Amniotic epithelial cell (primary cell): Measurements from ENCODE around the gene IL4R.
A peak's percentile ranks its signal among the peaks of the same experiment; 100 is the strongest.

Source experiments
- DNase-seq: peaks from one replicate; pipeline ENCODE4 v3.0.0-alpha.2; 2010; ENCODE audit warnings: low read depth

IL4R gene

DNA sequence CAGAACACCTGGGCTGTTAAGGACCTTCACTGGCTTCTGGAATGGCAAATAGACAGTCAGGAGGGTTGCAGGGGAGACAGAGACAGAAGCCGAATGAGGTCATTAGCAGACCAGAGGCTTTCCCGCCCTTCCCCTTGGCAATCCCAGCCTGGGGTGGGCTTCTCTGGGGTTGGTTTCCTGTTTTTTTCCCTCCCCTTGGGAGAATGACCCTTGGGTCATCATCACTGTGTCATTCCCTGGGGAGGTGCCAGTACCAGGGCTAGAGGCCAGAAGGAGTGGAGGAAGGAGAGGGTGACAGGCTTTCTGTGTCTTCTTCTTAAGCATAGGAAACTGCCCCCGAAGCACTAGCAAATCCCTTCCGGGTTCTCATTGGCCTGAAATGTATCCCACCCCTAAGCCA is 45.3 kb downstream of the IL4R start:
- DNase-seq = no peak

DNA sequence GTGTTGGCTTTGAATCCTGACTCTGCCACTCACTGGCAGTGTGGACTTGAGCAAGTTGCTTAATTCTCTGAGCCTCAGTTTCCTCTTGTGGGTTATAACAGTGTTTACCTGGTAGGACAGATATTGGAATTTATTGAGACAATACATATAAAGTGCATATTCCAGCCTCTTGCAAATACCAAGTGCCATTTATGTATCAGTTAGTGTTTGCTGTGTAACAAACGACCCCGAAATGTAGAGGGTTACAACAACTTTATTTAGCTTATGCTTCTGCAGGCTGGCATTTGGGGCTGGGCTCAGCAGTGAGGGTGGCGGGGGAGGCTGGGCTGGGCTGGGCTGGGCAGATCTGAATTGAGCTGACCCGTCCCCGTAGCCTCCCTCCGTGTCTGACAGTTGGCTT is 45.8 kb downstream of the IL4R start:
- DNase-seq = no peak

DNA sequence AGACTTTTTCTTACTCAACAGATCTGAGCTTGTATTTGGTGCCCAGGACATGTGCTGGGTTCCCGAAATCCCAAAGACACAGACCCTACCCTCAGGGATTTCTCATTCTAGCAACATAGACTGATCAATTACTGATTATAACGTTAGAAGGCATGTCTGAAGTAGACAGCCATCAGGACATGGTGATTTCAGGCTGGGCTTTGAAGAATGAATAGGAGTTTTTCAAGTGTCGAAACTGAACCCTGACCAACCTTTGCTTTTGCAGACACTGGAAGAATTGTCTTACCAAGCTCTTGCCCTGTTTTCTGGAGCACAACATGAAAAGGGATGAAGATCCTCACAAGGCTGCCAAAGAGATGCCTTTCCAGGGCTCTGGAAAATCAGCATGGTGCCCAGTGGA is 48.2 kb downstream of the IL4R start:
- DNase-seq = no peak

DNA sequence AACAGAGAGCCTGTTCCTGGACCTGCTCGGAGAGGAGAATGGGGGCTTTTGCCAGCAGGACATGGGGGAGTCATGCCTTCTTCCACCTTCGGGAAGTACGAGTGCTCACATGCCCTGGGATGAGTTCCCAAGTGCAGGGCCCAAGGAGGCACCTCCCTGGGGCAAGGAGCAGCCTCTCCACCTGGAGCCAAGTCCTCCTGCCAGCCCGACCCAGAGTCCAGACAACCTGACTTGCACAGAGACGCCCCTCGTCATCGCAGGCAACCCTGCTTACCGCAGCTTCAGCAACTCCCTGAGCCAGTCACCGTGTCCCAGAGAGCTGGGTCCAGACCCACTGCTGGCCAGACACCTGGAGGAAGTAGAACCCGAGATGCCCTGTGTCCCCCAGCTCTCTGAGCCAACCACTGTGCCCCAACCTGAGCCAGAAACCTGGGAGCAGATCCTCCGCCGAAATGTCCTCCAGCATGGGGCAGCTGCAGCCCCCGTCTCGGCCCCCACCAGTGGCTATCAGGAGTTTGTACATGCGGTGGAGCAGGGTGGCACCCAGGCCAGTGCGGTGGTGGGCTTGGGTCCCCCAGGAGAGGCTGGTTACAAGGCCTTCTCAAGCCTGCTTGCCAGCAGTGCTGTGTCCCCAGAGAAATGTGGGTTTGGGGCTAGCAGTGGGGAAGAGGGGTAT is 48.9 kb downstream of the IL4R start:
- DNase-seq = no peak

DNA sequence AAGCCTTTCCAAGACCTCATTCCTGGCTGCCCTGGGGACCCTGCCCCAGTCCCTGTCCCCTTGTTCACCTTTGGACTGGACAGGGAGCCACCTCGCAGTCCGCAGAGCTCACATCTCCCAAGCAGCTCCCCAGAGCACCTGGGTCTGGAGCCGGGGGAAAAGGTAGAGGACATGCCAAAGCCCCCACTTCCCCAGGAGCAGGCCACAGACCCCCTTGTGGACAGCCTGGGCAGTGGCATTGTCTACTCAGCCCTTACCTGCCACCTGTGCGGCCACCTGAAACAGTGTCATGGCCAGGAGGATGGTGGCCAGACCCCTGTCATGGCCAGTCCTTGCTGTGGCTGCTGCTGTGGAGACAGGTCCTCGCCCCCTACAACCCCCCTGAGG is 49.5 kb downstream of the IL4R start:
- DNase-seq = no peak

DNA sequence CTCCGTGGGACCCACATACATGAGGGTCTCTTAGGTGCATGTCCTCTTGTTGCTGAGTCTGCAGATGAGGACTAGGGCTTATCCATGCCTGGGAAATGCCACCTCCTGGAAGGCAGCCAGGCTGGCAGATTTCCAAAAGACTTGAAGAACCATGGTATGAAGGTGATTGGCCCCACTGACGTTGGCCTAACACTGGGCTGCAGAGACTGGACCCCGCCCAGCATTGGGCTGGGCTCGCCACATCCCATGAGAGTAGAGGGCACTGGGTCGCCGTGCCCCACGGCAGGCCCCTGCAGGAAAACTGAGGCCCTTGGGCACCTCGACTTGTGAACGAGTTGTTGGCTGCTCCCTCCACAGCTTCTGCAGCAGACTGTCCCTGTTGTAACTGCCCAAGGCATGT is 50.0 kb downstream of the IL4R start:
- DNase-seq = no peak

DNA sequence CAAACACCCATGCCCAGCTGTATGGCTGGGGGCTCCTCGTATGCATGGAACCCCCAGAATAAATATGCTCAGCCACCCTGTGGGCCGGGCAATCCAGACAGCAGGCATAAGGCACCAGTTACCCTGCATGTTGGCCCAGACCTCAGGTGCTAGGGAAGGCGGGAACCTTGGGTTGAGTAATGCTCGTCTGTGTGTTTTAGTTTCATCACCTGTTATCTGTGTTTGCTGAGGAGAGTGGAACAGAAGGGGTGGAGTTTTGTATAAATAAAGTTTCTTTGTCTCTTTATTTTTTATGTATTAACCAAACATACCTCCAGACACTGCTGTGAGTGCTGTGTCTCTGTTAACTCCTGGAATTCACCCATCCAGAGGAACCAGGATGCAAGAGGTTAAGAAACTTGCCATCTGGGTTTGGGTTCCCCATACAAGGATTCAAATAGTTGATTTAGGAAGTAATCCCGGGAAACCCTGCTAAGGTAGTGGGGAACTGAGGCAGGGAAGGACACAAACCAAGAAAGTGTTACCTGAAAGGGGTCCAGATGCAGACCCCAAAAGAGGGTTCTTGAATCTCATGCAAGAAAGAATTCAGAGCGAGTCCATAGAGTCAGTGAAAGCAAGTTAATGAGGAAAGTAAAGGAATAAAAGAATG is 50.8 kb downstream of the IL4R start:
- DNase-seq = peak; percentile 46

DNA sequence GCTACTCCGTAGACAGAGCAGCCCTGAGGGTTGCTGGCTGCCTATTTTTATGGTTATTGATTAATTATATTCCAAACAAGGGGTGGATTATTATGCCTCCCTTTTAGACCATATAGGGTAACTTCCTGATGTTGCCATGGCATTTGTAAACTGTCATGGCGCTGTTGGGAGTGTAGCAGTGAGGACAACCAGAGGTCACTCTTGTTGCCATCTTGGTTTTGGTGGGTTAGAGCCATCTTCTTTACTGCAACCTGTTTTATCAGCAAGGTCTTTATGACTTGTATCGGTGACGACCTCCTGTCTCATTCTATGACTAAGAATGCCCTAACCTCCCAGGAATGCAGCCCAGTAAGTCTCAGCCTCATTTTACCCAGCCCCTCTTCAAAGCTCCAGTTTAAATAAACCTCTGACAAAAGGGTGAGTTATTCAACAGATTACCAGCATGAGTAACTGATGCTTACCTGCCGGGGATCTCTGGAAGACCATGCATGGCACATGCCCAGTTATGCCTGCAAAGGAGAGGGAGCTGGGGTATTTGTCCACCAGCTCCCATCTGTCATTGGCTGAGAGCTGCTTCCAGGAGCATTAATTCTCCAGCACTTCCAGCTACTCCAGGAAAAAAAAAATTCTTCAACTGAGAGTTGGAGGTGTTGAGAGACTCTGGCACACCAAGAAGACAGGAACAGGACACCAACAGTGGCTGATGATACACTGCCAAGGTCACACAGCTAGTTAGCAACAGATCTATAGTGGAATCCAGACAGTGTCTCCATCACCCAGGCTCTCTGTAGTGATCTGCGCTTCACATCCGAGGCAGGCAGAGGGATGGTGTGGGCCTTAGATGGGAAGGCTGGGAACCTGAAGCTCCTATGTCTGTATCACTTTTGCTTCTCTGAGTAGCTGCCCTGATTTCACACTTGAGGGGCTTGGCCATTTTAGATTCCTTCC is 51.6 kb downstream of the IL4R start:
- DNase-seq = peak; percentile 60

DNA sequence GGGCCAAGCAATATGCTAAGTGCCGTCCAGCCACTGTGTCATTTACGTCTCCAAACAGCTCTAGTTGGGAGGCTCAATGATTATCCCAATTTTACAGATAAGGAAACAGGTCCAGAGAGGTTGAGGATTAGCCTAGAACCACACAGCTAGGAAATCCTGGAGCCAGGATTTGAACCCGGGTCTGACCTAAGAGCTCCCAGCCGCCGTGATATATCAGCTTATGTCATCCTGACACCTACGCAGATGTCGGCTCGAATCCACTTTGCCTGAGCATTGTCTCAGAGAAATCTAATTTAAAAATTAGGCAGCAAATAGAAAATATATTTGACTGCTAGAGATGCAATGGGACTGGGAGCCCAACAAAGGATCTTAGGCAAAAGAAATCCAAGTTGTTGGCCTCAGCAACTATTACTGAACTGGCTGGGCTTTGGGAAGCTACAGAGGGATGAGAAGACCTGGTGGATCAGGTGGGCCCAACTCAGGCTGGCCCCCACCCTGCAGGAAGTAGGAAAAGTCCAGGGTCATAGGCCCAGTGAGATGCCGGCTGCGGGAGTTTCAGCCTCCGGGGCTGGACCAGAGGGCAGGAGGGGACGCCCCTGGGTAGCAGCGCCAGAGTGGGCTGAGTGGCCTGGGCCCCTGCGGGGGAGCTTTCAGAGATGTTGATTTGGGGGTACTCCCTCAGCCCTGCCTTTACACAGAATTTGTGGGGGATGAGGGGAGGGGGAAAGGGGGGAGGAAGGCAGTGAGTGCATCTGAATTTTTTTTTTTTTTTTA is 53.1 kb downstream of the IL4R start:
- DNase-seq = no peak

DNA sequence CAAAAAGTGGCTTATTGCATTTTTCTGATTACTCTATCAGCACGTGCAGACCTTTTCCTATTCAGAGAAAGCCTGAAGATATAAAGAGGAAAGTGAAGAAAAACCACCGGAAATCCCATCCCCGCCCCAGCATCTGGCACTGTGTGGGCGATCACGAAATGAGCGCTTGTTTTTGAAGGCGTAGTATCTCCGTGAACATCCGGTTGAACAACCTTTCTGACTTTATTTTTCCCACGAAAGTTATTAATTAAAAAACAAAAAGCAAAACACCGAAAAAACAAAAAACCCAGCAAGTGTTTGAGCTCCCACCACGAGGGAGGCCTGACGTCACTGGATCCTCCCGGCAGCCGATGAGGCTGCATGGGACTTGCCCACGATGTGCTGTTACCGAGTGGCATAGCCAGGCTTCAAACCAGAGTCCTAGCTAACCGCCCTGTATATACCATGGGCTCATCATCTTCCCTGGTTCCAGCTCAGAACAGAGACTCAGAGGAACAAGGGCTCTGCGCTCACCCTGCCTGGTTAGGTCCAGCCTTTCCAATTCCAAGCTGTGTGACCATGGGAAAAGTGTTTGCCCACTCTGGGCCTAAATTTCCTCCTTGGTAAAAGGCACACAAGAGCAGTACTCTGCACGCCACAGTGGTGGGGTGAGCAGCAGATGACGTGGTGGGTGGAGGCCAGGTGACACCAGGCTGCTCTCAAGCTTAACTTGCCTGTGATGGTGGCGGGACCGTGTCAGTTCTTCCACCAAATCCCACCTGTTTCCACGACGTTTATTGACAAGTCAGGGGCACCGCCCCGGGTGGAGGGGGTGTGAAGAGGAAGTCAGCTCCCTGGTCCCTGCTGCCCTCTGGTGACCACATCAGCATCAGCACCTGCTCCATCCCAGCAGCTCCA is 53.9 kb downstream of the IL4R start:
- peak; percentile 51 for DNase-seq

DNA sequence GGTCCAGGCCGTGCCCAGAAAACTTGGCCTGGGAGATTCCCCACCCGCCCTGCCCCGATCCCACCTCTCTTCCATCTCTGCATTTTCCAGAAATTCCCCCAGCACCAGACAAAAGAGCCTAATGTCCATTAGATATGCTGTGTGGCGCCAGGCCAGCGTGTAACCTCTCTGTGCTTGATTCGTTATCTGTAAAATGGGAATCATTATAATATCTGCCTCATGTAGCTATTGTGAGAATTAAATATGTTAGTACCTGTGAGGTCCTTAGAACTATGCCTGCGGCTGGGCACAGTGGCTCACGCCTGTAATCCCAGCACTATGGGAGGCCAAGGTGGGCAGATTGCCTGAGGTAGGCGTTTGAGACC is 54.6 kb downstream of the IL4R start:
- DNase-seq = no peak

DNA sequence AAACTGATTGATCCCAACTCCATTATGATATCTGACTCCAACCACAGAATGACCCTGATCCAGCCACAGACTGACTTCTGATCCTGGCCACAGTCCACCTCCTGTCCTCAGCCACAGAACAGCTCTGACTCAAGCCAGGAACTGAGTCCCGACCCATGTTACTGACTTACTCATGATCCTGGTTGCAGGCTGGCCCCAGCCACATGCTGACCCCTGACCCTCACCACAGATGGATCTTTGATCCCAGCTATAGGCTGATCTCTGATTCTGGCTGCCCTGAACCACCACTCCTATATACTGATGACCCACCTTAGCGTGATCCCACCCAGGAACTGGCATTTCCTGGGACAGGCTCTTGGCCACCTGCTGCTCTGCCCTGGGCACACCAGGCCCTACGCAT is 56.0 kb downstream of the IL4R start:
- peak; percentile 41 for DNase-seq

DNA sequence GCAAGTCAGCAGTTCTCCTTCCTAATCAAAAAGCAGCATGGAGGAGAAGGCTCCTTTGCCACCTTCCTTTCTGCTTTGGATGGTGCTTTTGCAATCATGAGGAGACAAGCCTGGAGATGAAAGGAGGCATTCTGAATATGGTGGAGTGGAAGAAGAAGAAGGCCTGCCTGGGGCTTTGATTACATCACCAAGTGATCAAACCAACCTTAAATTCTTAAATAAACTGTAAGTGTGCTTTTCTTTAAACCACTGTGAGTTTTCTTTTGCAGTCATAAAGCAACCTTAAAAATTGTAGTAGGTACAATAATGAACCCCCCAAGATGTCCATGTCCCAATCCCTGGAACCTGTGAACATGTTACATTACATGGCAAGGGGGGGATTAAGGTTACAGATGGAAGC is 56.5 kb downstream of the IL4R start:
- DNase-seq = no peak

DNA sequence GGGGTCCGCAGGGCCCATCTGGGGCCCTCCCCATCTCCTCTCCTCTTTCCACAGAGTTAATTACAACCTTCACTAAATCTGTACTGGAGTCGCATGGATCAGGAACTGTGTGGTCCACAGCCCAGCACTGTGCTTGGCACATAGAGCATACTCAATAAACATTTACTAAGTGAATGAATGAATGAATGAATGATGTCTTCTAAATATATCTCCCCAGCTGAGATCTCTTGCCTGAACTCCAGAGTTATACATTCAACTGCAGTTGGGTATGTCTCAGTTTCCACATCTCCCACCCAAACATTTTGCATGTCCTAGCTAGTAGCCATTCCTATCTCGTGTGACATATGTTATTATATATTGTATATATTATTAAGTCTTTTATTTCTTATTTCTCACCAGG is 59.5 kb downstream of the IL4R start:
- no peak for DNase-seq

DNA sequence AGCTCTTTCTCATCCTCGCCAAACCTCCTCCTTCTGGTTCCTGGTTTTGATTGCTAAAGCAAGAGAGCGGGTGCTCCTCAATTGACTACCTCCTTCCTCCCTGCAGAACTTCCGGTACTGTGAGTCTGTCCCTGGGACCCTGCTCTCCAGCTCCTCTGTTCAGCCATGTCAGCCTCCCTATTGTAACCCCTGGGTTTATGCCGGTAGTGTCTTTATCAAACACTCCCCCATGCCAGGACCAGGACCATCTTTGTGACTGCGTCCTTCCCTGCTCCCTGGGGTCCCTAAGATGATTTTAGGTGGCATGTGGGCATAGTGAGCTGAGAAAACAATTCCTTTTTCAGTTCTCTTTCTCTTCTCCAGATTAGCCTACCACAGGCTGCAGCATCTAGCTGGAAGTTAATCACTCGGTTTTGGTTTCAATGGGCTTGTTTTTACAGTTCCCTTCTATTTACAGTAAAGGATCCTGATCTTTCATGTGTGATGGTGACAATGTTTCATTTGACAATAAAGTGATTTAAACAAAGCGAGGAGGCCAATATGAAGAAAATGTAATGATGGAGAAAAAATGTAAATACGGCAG is 60.5 kb downstream of the IL4R start:
- no peak for DNase-seq

DNA sequence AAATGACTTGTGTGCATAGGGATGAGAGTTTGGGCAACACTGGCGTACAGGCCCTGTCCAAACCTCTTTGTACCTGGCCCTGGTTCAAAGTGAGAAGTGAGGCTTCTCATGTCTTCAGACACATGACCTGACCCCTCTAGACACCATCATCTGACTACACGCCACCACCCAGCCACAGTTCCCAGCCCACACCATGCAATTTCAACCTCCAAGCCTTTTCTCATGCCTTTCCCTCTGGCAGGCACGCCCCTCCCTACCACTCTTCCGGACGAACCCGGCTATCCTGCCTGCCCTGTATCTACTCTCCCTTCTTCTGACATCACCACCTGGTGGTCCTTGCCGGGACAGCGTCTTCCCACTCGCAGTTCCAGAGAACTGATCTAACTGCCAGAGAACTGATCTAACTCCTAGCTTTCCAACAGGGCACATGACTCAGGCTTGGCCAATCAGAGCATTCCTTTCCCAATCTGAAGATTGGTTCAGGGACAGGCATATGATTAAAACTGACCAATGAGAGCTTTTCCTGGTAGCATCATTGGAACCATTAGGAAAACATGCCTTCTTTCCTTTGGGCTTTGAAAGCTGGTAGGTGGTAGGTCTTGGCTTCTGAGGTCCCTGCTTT is 61.1 kb downstream of the IL4R start:
- DNase-seq = peak; percentile 90

DNA sequence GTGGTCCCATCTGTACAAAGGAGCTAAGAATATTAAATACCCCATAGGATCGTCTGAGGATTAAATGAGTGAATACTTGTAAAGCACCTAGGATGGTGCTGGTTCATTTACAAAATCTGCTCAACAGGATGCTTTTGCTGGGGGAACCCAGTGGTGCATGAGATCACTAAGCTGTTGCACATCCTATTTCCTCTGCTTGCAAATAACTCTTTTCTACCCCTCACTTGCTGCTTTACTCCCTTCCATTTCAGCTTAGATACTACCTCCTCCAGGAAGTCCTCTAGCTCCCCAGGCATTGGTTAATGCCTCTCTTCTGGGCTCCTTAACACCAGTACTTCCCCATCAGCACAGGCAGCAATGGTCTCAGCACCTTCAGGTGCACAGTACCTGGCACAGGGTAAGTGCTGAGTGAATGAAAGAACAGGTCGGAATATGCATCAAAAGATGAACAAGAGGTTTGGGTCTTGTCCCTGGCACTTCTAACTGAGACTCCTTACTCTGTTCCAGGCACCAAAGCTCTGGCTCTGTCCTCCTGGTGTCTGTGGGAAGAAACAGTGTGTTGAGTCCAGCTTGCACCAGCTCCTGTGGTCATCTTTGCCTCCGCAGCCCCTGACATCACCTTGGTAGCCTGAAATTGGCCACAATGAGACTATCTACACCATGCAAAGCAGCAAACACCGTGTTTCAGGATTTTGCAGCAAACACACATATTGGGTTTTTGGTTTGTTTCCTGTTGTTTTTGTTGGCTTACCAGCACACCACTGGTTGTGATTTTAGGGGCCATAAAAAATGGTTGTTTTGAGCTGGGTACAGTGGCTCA is 64.1 kb downstream of the IL4R start:
- no peak for DNase-seq

DNA sequence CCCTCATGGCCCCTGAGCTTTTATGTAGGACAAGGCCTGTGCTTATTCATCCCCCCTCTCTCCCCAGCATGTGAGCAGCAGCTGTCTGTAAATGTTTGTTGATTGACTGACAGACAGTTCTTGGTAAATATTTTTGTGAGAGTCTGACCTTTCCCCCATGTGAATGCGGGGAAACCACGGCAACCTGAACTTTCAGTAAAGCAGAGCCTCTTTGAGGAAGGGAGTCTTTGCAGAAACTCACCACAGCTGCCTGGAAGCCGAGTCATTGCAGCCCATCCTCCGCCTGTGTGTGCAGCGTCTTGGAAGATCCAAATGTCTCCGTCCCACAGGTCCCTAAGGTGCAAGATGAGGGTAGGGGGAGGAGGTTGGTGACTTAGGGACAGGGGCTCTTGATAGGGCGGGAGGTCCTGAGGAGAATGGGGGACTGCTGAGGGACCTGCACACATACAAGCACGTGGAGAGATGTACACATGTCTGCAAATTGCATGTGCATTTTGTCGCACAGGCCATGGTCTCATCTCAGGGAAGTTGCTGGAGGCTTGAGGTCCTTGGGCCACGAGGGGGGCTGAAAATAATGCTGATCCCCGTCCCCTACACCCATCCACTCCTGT is 65.2 kb downstream of the IL4R start:
- DNase-seq = no peak

DNA sequence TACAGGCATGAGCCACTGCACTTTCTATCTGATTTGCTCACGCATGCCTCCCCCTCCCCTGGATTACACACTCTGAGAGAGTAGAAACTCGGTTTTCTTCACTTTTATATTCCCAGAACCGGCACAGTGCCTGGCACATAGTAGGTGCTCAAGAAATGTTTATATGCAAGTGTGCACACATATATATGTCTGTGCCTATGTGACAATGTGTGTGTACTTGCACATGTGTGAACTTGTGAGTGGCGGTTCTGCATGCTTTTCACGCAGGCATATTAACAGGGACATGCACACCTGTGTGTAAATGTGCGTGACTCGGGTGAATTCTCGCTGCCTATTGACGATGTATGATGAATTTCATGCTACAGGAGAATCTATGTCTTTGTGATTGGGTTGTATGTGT is 66.1 kb downstream of the IL4R start:
- DNase-seq = no peak
